ENCODE results near the gene TK2.
"Not testable (repeated sequence)": the region's sequence is repeated elsewhere in the genome, so short reads cannot be mapped to it uniquely, and the experiment has no call there.

The TK2 gene

DNA sequence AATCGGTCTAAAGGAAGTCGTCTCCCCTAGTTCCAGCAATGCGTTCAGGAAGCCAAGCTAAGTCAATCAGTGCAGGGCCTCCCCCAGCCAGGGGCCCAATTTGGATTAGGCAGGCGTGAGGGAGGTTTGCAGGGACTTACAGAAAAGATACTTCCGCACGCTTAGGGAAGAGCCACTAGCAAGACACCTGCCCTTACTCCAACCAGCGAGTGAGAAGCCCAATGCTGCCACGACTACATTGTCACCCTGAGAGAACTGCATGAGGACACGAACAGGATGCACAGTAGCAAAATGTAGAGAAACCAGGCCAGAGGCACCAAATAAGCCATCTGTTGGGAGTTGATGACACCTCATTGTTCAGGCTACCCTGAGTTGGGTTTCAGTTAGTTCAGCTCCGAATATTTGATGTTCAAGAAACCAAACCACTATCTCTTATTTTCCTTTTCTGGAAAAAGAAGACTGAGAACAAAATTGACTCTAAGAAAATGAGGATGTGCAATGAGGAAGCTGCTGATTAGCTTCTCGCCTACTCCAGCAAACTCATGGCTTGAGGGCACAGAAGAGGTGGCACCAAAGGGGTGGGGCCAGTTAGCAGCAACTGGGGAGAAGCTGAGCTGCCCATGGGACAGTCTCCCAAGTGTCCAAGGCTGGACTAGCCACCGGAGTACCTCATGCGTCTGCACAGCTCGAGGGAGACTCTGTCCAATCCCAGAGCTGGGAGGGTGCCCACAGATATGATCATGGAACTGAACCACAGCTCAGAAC is 29.3 kb downstream of the TK2 start:
- Mint-ChIP-seq H3K4me1 (peaks cover 90% of the 10 kb centered on the region), H3K9me3 (no peaks in the 10 kb centered on the region), H3K4me3 (peak overlapping the region; percentile 73), H3K27ac (ENCODE audit: low read depth) (peak overlapping the region; percentile 90), H3K27me3 (no peaks in the 10 kb centered on the region), H3K36me3 (ENCODE audit: insufficient read depth) (peaks cover 16% of the 10 kb centered on the region)
- ATAC-seq (replicated peaks; ENCODE audit: extremely low read depth, poor library complexity, severe bottlenecking), result no peak
- DNase-seq (ENCODE audit: low spot score in 2 of 2), result no peak

DNA sequence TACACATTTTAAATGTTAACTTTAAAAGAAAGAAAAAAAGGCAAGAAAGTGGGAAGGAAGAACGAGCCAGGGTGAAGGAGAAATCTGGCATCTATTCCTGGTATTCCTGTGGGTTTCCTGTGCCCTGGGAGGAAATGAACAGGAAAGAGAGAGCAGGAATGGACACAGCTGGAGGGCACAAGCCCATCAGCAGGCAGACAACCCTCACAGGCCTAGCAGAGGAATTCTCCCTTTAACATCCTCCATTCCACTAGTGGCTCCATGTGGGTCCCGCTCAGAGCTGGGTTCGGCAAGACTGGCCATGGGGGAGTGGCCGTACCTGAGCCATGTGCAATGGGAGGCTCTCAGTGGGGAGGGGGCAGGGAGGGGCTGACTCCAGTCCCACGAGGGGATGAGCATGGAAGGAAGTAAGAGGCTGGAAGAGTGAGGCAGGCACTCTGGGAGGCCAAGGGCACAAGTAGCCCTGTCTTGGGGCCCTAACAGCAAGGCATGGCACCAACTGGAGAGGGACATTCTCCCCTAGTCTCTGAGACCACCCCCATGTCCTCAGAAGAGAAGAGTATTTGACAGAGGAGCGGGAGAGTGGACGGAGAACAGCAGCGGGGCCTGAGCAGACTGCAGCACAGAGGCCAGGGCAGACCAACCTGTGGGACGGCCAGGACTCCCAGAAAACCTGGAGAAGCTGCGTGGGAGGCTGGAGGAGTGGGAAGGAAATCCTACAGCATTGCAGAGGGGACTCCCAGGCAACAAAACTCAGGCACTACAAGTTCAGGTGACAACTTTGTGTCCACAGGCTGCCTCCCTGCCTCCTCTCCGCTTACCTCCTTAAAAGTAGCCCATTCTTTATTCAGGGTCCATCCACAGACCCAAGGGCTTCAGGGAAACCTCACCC is 30.2 kb downstream of the TK2 start:
- DNase-seq (ENCODE audit: low spot score in 2 of 2), result no peak
- no peaks in the 10 kb centered on the region for H3K27me3 Mint-ChIP-seq
- no peak for ATAC-seq (replicated peaks; ENCODE audit: extremely low read depth, poor library complexity, severe bottlenecking)
- H3K9me3 Mint-ChIP-seq, result no peaks in the 10 kb centered on the region
- peak overlapping the region; percentile 90 for H3K27ac Mint-ChIP-seq (ENCODE audit: low read depth)
- peaks cover 90% of the 10 kb centered on the region for H3K4me1 Mint-ChIP-seq
- peaks cover 16% of the 10 kb centered on the region for H3K36me3 Mint-ChIP-seq (ENCODE audit: insufficient read depth)
- H3K4me3 Mint-ChIP-seq, result peak overlapping the region; percentile 73

DNA sequence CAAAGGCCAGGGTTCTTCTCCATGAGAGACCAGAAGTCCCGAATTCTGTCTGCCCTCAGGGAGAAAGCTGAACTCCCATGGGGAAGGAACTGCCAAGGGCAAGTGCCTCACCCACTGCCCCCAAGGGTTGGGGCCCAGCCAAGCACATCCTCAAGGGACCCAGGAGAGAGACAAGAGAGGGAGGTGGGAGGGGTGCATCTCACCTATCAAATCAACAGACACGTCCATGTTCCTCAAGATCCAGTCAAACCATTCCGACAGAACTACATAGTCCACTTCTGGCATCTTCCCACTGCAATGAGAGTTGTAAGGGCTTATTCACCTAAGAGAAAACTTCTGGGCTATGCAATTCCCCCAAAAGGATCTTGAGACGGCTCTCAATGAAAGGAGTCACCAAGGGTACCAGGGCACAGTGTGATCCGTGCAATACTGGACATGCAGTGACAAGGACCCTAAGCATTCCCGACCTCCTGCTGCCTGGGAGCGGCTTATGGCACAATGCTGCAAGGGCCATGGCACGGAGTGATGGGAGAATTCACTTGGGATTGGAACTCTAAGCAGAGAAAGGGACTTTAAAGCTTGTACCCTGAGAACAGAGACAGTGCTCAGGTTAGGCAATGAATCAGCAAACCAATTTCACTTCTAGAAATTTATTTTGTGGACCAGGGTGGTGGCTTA is 32.2 kb downstream of the TK2 start:
- Mint-ChIP-seq H3K27ac (ENCODE audit: low read depth) (peak overlapping the region; percentile 94), H3K4me1 (peaks cover 71% of the 10 kb centered on the region), H3K27me3 (no peaks in the 10 kb centered on the region), H3K4me3 (peak overlapping the region; percentile 31), H3K9me3 (no peaks in the 10 kb centered on the region), H3K36me3 (ENCODE audit: insufficient read depth) (peaks cover 11% of the 10 kb centered on the region)
- no peak for DNase-seq (ENCODE audit: low spot score in 2 of 2)
- ATAC-seq (replicated peaks; ENCODE audit: extremely low read depth, poor library complexity, severe bottlenecking), result no peak

DNA sequence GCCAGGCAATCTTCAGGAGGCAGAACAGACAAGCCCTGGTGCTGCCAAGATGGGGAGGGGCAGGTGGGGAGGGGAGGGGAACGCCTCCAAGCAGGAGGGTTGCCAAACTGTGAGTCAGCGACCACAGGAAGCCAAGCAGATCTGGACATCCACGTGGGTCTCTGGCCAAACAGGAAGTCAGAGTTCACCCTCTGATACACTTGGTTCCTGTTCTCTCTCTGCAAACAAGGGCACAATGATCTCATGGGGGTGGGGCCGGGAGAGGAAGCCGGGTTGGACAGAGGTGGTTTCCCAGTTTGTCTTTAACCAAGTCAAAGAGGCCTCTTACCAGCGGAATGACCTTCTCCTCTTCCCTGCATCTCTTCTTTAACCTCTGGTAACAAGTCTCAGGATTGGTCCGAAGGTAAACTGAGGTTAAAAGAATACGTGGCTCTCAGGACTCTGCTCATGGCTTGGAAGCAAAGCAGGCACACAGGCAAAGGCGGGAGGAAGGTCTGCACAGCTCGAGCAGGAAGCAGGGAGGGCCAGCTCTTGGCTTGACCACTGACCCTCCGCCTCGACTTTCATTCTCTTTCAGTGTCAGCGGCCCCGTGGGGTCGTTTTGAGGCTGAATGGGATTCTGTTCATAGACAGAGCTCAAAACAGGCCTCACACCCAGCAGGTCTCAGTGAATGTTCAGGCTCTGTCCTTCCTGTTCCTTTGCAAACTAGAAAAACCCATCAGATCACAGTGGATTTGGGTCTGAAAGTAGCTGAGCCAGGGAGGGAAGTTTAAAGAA is 32.9 kb downstream of the TK2 start:
- DNase-seq (ENCODE audit: low spot score in 2 of 2), result peak; percentile 44 to 59
- Mint-ChIP-seq H3K27me3 (no peaks in the 10 kb centered on the region), H3K9me3 (no peaks in the 10 kb centered on the region), H3K4me3 (peak overlapping the region; percentile 61), H3K27ac (ENCODE audit: low read depth) (peak overlapping the region; percentile 94), H3K4me1 (peaks cover 66% of the 10 kb centered on the region), H3K36me3 (ENCODE audit: insufficient read depth) (peaks cover 7% of the 10 kb centered on the region)
- ATAC-seq (replicated peaks; ENCODE audit: extremely low read depth, poor library complexity, severe bottlenecking), result peak; percentile 76

DNA sequence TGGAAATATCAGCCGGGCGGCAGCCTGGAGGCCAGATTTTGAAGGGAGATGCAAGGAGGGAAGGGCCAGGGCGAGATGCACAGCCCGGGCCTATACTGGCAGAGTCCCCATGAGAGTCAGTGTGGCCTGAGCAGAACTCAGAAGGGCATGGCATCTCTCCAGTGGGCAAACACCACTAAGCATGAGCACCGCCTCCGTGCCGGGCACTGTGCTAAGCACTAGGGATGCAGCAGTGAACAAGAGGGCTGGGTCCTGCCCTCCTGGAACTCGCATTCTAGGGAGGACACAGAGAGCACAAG is 33.5 kb downstream of the TK2 start:
- ATAC-seq (replicated peaks; ENCODE audit: extremely low read depth, poor library complexity, severe bottlenecking) (peak; percentile 7), DNase-seq (ENCODE audit: low spot score in 2 of 2) (no peak)
- H3K27ac Mint-ChIP-seq (ENCODE audit: low read depth), result peak overlapping the region; percentile 94
- H3K4me3 Mint-ChIP-seq, result peak overlapping the region; percentile 61
- H3K9me3 Mint-ChIP-seq, result no peaks in the 10 kb centered on the region
- H3K36me3 Mint-ChIP-seq (ENCODE audit: insufficient read depth), result peaks cover 7% of the 10 kb centered on the region
- peaks cover 64% of the 10 kb centered on the region for H3K4me1 Mint-ChIP-seq
- no peaks in the 10 kb centered on the region for H3K27me3 Mint-ChIP-seq

DNA sequence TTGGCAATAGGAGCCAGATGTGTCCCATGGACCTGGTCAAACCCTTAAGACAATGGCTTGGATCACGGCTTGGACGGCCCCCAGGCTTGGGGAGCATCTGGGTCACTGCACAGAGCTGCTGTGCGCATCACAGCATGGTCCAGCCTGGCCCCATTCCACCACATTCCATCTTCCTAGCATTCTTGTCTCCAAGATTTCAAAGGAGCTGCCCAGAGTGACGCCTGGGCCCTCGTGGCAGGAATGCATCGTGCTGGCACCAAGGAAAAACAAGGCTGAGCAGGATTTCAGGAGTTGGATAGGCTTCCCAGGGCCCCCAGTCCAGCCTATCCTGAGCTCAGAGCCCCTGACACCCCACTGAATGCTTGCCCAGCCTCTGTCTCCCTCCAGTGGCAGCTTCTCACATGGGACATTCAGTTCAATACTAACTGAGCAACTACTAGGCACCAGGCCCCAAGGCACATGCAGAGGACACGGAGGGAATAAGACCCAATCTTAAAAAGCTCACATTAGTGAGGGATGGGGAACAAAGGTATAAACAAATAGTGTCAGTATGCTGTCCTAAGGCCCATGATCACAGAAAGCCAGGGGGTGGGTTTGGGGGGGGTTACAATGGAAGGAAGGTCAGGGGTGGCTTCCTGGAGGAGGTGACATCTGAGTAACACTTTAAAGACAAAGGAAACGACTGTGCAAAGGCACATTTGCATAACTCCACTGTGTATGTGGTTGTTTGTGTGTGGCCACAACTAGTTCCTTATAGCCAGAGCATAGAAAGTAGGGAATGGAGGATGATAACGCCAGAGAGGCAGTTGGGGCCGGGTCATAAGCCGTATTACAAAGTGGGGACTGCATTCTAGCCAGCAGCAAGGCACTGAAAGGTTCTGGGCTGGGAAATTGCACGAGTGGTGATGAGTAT is 34.1 kb downstream of the TK2 start:
- no peak for ATAC-seq (replicated peaks; ENCODE audit: extremely low read depth, poor library complexity, severe bottlenecking)

DNA sequence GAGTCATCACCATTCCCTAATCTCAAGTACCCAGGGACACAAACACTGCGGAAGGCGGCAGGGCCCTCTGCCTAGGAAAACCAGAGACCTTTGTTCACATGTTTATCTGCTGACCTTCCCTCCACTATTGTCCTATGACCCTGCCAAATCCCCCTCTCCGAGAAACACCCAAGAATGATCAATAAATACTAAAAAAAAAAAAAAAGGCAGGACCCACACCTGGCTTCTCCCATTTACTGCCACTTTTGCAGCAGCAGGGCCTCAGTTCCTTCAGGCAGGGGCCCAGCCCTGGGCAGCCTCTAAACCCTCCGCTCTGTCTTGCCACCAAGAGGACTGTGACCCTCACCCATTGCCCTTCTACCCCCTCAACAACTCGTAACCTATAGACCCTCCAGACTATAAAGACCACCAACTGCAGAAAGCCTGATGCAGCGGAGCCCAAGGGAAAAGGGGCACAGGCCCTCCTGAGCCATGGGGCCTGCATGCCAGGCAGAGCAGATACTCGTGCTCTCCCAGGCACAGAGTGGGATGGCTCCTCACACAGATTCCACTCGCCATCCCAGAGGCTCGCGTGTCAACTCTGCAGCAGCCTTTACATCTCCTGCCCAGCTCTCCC is 34.8 kb downstream of the TK2 start:
- Mint-ChIP-seq H3K4me3 (peak overlapping the region; percentile 61), H3K27ac (ENCODE audit: low read depth) (peak overlapping the region; percentile 94), H3K4me1 (peaks cover 50% of the 10 kb centered on the region)
- not testable (repeated sequence) for H3K9me3 Mint-ChIP-seq; H3K36me3 Mint-ChIP-seq (ENCODE audit: insufficient read depth); DNase-seq (ENCODE audit: low spot score in 2 of 2); H3K27me3 Mint-ChIP-seq; ATAC-seq (replicated peaks; ENCODE audit: extremely low read depth, poor library complexity, severe bottlenecking)

More for the DNA sequence above, 34.1 kb downstream of the TK2 start:
- peaks cover 58% of the 10 kb centered on the region for H3K4me1 Mint-ChIP-seq
- peak overlapping the region; percentile 94 for H3K27ac Mint-ChIP-seq (ENCODE audit: low read depth)
- H3K36me3 Mint-ChIP-seq (ENCODE audit: insufficient read depth), result peaks cover 7% of the 10 kb centered on the region
- no peak for DNase-seq (ENCODE audit: low spot score in 2 of 2)
- no peaks in the 10 kb centered on the region for H3K9me3 Mint-ChIP-seq
- peak overlapping the region; percentile 61 for H3K4me3 Mint-ChIP-seq
- H3K27me3 Mint-ChIP-seq, result no peaks in the 10 kb centered on the region

DNA sequence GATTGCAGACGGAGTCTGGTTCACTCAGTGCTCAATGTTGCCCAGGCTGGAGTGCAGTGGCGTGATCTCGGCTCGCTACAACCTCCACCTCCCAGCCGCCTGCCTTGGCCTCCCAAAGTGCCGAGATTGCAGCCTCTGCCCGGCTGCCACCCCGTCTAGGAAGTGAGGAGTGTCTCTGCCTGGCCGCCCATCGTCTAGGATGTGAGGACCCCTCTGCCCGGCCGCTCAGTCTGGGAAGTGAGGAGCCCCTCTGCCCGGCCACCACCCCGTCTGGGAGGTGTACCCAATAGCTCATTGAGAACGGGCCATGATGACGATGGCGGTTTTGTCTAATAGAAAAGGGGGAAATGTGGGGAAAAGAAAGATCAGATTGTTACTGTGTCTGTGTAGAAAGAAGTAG is 35.5 kb downstream of the TK2 start:
- not testable (repeated sequence) for H3K36me3 Mint-ChIP-seq (ENCODE audit: insufficient read depth); H3K9me3 Mint-ChIP-seq; H3K27me3 Mint-ChIP-seq; H3K4me3 Mint-ChIP-seq; ATAC-seq (replicated peaks; ENCODE audit: extremely low read depth, poor library complexity, severe bottlenecking); DNase-seq (ENCODE audit: low spot score in 2 of 2)
- peaks cover 43% of the 10 kb centered on the region for H3K4me1 Mint-ChIP-seq
- H3K27ac Mint-ChIP-seq (ENCODE audit: low read depth), result peak overlapping the region; percentile 94

DNA sequence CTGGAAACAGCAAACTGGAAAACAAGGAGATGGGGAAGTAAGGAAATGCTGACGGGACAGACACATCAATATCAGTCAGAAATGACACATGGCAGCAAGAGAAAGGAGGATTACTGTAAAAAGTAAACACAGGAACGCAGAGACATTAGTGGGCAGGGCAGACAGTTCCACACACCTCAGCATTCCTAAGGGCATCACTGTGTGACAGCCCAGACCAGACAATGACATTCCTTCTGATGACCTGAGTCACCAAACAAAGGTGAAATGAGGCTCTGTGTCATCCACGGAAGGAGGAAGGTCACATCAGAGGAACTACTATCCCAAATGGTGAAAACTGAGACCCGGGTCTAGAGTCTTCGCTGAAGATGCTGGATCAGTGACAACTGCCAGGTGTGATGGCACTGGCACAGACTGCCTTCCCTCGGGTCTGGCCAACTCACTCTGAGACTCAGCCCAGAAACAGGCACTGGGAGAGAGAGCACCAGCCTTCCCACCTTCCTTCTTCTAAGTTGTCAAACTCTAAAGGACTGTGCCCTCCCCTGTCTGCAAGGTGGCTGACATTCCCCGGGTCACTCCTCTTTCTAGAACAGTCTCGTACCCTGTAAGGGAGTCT is 36.7 kb downstream of the TK2 start:
- Mint-ChIP-seq H3K27ac (ENCODE audit: low read depth) (peak overlapping the region; percentile 75), H3K9me3 (no peaks in the 10 kb centered on the region), H3K4me1 (peaks cover 45% of the 10 kb centered on the region), H3K4me3 (no peak overlapping the region), H3K36me3 (ENCODE audit: insufficient read depth) (peaks cover 1% of the 10 kb centered on the region), H3K27me3 (no peaks in the 10 kb centered on the region)
- no peak for ATAC-seq (replicated peaks; ENCODE audit: extremely low read depth, poor library complexity, severe bottlenecking)
- DNase-seq (ENCODE audit: low spot score in 2 of 2), result no peak

DNA sequence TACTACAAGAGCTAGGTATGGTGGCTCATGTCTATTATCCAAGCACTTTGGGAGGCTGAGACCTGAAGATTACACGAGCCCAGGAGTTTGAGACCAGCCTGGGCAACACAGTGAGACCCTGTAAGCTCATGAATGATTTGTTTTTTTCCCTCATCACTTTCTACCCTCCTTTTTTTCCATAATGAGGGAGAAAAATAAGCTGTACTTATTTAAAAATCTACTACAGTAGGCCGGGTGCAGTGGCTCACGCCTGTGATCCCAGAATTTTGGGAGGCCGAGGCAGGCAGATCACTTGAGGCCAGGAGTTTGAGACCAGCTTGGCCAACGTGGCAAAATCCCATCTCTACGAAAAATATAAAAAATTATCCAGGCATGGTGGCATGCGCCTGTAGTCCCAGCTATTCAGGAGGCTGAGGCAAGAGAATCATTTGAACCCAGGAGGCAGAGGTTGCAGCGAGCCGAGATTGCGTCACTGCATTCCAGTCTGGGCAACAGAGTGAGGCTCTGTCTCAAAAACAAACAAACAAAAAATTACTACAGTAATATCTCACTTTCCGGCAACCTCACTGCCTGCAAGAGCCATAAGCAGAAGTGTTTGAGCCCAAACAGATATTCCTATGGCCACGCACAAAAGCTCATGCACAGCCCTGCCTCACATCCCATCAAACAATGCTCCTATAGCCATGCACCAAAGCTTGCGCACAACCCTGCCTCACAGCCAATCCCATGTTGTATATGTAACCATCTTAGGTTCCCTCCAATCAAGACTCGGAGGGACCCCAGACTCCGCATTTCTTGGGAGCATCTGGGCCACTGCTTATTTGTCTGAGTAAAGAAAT is 37.4 kb downstream of the TK2 start:
- Mint-ChIP-seq H3K4me3 (no peak overlapping the region), H3K27me3 (no peaks in the 10 kb centered on the region), H3K9me3 (no peaks in the 10 kb centered on the region), H3K27ac (ENCODE audit: low read depth) (peak overlapping the region; percentile 75), H3K36me3 (ENCODE audit: insufficient read depth) (peaks cover 2% of the 10 kb centered on the region), H3K4me1 (peaks cover 39% of the 10 kb centered on the region)
- DNase-seq (ENCODE audit: low spot score in 2 of 2), result no peak
- ATAC-seq (replicated peaks; ENCODE audit: extremely low read depth, poor library complexity, severe bottlenecking), result no peak

Measured in central memory CD8-positive, alpha-beta T cell (primary cell).